ENCODE measurements around the gene ACTG2. TPM values are rescaled to one million over a fixed set of nuclear protein-coding genes. Genes with fewer than 3 reads are reported as not detected.

The ACTG2 gene
- total and polyA plus RNA-seq, 7 donors = 16.9 to 10,290 (median 3,612) TPM

- TF ChIP-seq CTCF (IDR thresholded peaks at IDR 0.05) (no peak), POLR2AphosphoS5 (IDR thresholded peaks at IDR 0.05) (no peak), POLR2A (IDR thresholded peaks at IDR 0.05) (no peak), EP300 (IDR thresholded peaks at IDR 0.05) (no peak)
- intact Hi-C loops (cut with DNase I) = no loop called here
- Histone ChIP-seq H3K27ac (no peak overlapping the region), H3K27me3 (no peaks in the 10 kb centered on the region), H3K4me3 (no peak overlapping the region), H3K9me3 (no peaks in the 10 kb centered on the region), H3K36me3 (peaks cover 8 to 62% (median 32%) of the 10 kb centered on the region in 4 donors), H3K4me1 (peaks cover 0 to 7% (median 2%) of the 10 kb centered on the region in 4 donors)
- DNase-seq = no peak
- 86 to 92% methylated on average over 3 of the region's 3 CpGs for WGBS, 2 donors
These were observed 53.9 kb downstream of the ACTG2 start for GRCh38 chr2:73946666-73947065.

GRCh38 chr2:73947412-73948018, 54.7 kb downstream of the ACTG2 start:
- Histone ChIP-seq H3K36me3 (peaks cover 10 to 64% (median 33%) of the 10 kb centered on the region in 4 donors), H3K4me1 (peaks cover 0 to 8% (median 3%) of the 10 kb centered on the region in 4 donors), H3K4me3 (no peak overlapping the region), H3K27me3 (no peaks in the 10 kb centered on the region), H3K27ac (no peak overlapping the region), H3K9me3 (no peaks in the 10 kb centered on the region)
- intact Hi-C loops (cut with DNase I) = no loop called here
- no peak for DNase-seq
- 87% methylated on average over 5 of the region's 5 CpGs for WGBS, 2 donors
- TF ChIP-seq POLR2AphosphoS5 (IDR thresholded peaks at IDR 0.05) (no peak), EP300 (IDR thresholded peaks at IDR 0.05) (no peak), POLR2A (IDR thresholded peaks at IDR 0.05) (no peak), CTCF (IDR thresholded peaks at IDR 0.05) (no peak)

GRCh38 chr2:73949802-73950201, 57.0 kb downstream of the ACTG2 start:
- H3K4me1 ChIP-seq = peaks cover 0 to 4% (median under 1%) of the 10 kb centered on the region in 4 donors
- no peak overlapping the region for H3K27ac ChIP-seq
- TF ChIP-seq CTCF (IDR thresholded peaks at IDR 0.05) (no peak), POLR2AphosphoS5 (IDR thresholded peaks at IDR 0.05) (no peak), POLR2A (IDR thresholded peaks at IDR 0.05) (no peak), EP300 (IDR thresholded peaks at IDR 0.05) (no peak)
- no peak for DNase-seq
- H3K27me3 ChIP-seq = no peaks in the 10 kb centered on the region
- H3K9me3 ChIP-seq = no peaks in the 10 kb centered on the region
- peaks cover 10 to 82% (median 37%) of the 10 kb centered on the region in 4 donors for H3K36me3 ChIP-seq
- intact Hi-C loops (cut with DNase I) = no loop called here
- no peak overlapping the region for H3K4me3 ChIP-seq

GRCh38 chr2:73952499-73953446, 60.0 kb downstream of the ACTG2 start:
- 82 to 85% methylated on average over 12 of the region's 12 CpGs for WGBS, 2 donors
- Histone ChIP-seq H3K27me3 (no peaks in the 10 kb centered on the region), H3K27ac (no peak overlapping the region), H3K4me1 (peaks cover 0 to 4% (median 0%) of the 10 kb centered on the region in 4 donors), H3K9me3 (no peaks in the 10 kb centered on the region), H3K36me3 (peaks cover 15 to 91% (median 29%) of the 10 kb centered on the region in 4 donors), H3K4me3 (no peak overlapping the region)
- intact Hi-C loops (cut with DNase I) = no loop called here
- DNase-seq = no peak
- TF ChIP-seq EP300 (IDR thresholded peaks at IDR 0.05) = no peak
- TF ChIP-seq CTCF (IDR thresholded peaks at IDR 0.05) = no peak
- TF ChIP-seq POLR2AphosphoS5 (IDR thresholded peaks at IDR 0.05) = no peak
- no peak for TF ChIP-seq POLR2A (IDR thresholded peaks at IDR 0.05)
